ENCODE measurements around the gene FASN. TPM values are rescaled to one million over a fixed set of nuclear protein-coding genes. Genes with fewer than 3 reads are reported as not detected.

Gene FASN
- total and polyA plus RNA-seq, 2 of the 13 experiments (the other 11 are each of a cell fraction or from before 2014, with no cell fraction given), result 51.7 to 101 TPM

GRCh38 chr17:82110298-82110697, 12.3 kb upstream of the FASN start (continued):
- TF ChIP-seq FIP1L1 (IDR thresholded peaks at IDR 0.05; ENCODE audit: borderline replicate concordance, insufficient read depth, low read depth, low read length), result no peak
- no peak for TF ChIP-seq TP53 (CRISPR knock-in tag; conservative IDR thresholded peaks at IDR 0.05)
- TF ChIP-seq KAT8 (CRISPR knock-in tag; IDR thresholded peaks at IDR 0.05), result peak; percentile 48; the same call in 1 of the 2 replicates
- TF ChIP-seq MAFF (IDR thresholded peaks at IDR 0.05; ENCODE audit: low read depth, low read length), result no peak
- no peak for TF ChIP-seq ATF5 (CRISPR knock-in tag; IDR thresholded peaks at IDR 0.05; ENCODE audit: low read depth)
- no peak for TF ChIP-seq HDAC1 (CRISPR knock-in tag; IDR thresholded peaks at IDR 0.05)
- TF ChIP-seq ZNF18 (CRISPR knock-in tag; IDR thresholded peaks at IDR 0.05; ENCODE audit: insufficient replicate concordance), result no peak
- no peak for TF ChIP-seq ZNF619 (CRISPR knock-in tag; IDR thresholded peaks at IDR 0.05)
- no peak for TF ChIP-seq PRDM4 (CRISPR knock-in tag; IDR thresholded peaks at IDR 0.05; ENCODE audit: borderline replicate concordance)
- TF ChIP-seq NR2F6 (IDR thresholded peaks at IDR 0.05), result no peak
- TF ChIP-seq NR2F6 (CRISPR knock-in tag; IDR thresholded peaks at IDR 0.05), result no peak
- no peak for TF ChIP-seq MXD3 (CRISPR knock-in tag; IDR thresholded peaks at IDR 0.05)
- TF ChIP-seq MIXL1 (CRISPR knock-in tag; IDR thresholded peaks at IDR 0.05), result 0 out of 2 replicates have a peak, but pooled peaks have one; percentile 17
- TF ChIP-seq GABPB1 (CRISPR knock-in tag; IDR thresholded peaks at IDR 0.05), result 0 out of 2 replicates have a peak, but pooled peaks have one; percentile 12
- TF ChIP-seq DRAP1 (CRISPR knock-in tag; IDR thresholded peaks at IDR 0.05), result peak; percentile 67; the same call in 1 of the 2 replicates
- no peak for TF ChIP-seq TEF (CRISPR knock-in tag; IDR thresholded peaks at IDR 0.05)
- TF ChIP-seq CCDC6 (CRISPR knock-in tag; IDR thresholded peaks at IDR 0.05), result no peak
- TF ChIP-seq CENPBD1 (CRISPR knock-in tag; IDR thresholded peaks at IDR 0.05; ENCODE audit: borderline replicate concordance, low read depth), result no peak
- TF ChIP-seq ZNF382 (CRISPR knock-in tag; IDR thresholded peaks at IDR 0.05; ENCODE audit: borderline replicate concordance), result no peak
- TF ChIP-seq CC2D1A (CRISPR knock-in tag; IDR thresholded peaks at IDR 0.05), result no peak
- peak; percentile 21; the same call in 1 of the 2 replicates for TF ChIP-seq ERF (CRISPR knock-in tag; IDR thresholded peaks at IDR 0.05)
- peak; percentile 40; the same call in 1 of the 2 replicates for TF ChIP-seq RAD51 (IDR thresholded peaks at IDR 0.05; ENCODE audit: borderline replicate concordance)
- no peak for TF ChIP-seq EHMT2 (IDR thresholded peaks at IDR 0.05; ENCODE audit: borderline replicate concordance, low read depth, low read length)
- no peak for TF ChIP-seq ATF1 (CRISPR knock-in tag; IDR thresholded peaks at IDR 0.05)
- TF ChIP-seq ZNF331 (CRISPR knock-in tag; IDR thresholded peaks at IDR 0.05), result no peak
- TF ChIP-seq HDAC6 (IDR thresholded peaks at IDR 0.05; ENCODE audit: low read depth, low read length), result no peak
- peak; percentile 56; the same call in 1 of the 2 replicates for TF ChIP-seq SAP130 (CRISPR knock-in tag; IDR thresholded peaks at IDR 0.05; ENCODE audit: low read depth)

Measured in HepG2 (cell line).